ENCODE data around the gene LSM2. TPM values are rescaled to one million over a fixed set of nuclear protein-coding genes. Genes with fewer than 3 reads are reported as not detected.

The LSM2 gene
- polyA plus RNA-seq, 1 donor from 2014 or later: 68.5 TPM

DNA sequence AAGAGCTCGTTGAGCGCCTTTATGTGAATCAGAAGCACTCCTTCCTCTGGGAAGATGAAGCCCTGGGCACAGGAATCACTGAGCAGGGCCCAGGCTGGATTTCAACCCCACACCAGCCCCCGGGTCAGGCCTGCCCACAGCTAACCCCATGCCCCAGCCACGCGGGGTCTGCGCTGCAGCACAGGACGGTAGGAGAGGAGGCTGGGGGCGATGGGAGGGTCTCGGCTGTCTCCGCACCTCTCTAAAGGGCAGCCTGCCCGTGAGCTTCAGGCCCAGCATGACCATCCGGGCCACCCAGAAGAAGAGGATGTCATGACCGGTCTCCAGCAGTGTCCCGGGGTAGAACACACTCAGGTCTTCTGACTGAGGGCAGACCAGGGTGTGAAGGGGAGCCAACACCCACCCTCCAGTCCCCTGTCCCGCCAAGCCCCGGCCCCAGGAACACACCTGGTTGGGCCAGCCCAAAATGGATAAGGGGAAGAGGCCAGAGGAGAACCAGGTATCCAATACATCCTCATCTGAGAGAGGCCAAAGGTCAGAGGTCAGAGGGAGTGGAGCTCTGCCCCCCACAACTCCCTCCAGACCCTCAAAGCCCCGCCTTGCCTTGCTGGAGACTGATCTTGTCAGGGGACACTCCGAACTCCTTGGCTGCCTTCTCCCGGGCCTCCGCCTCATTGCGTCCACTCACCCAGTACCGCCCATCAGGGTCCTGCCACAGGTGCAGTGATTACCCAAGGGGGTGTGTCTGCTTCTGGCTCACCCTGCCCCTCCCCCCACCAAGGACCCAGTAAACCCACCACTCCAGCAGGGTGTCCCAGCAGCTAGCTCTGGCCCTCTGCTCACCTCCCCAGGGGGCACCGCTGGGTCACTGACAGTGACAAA, 25.3 kb downstream of the LSM2 start:
- Histone ChIP-seq H3K9me2 (ENCODE audit: insufficient read depth, low read length) (no peaks in the 10 kb centered on the region), H3K79me2 (replicated peaks; ENCODE audit: insufficient read depth, low read length) (no peaks in the 10 kb centered on the region), H3K4me3 (ENCODE audit: low read length) (no peak overlapping the region), H2AFZ (ENCODE audit: low read depth, low read length) (no peak overlapping the region), H3K9me3 (ENCODE audit: low read length) (no peaks in the 10 kb centered on the region), H3K36me3 (ENCODE audit: insufficient read depth, low read length) (peaks cover 20% of the 10 kb centered on the region), H4K20me1 (ENCODE audit: insufficient read depth) (no peaks in the 10 kb centered on the region), H3F3A (ENCODE audit: insufficient read depth, low read length, poor library complexity, severe bottlenecking) (no peaks in the 10 kb centered on the region), H3K27me3 (ENCODE audit: insufficient read depth, low read depth, low read length) (no peaks in the 10 kb centered on the region), H3K4me2 (ENCODE audit: low read length) (no peak overlapping the region), H3K27ac (ENCODE audit: low read length) (no peak overlapping the region), H3K9ac (ENCODE audit: low read length) (no peak overlapping the region)
- TF ChIP-seq MXI1 (conservative IDR thresholded peaks at IDR 0.05; ENCODE audit: poor library complexity, severe bottlenecking): no peak
- TF ChIP-seq POLR2AphosphoS5 (IDR thresholded peaks at IDR 0.05): no peak

DNA sequence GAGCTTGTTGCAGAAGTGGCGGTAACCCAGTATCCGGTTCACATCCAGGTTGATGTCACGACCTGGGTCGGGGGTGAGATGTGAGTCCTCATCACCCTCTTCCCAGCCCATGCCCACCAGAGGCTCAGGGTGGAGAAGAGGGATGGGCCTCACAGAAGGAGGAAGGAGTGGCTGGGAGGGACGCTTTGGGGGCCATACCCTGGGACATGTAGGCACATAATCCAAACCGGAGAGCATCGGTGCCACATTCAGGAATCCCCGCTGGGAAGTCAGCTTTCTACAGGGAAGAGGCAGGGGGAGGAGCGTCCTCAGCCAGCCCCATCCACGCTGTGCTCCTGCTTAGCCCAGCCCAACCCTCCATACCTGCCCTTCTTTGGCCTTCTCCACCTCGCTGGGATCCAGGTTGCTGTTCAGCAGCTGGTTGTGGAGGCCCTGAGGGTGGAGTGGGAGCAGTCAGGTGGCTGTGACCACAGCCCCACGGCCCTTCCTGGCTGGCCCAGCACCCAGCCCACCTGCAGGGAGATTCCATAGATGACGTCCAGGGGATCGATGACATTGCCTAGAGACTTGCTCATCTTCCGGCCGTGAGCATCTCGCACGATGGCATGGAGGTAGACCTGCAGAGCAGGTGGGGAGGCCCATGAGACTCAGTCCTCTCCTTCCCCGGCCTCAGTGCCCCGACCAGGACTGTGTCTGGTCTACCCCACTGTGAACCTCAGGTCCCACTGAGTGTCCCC, 26.1 kb downstream of the LSM2 start:
- TF ChIP-seq EZH2 (IDR thresholded peaks at IDR 0.05; ENCODE audit: borderline replicate concordance, insufficient read depth, low read length, poor library complexity, severe bottlenecking) (no peak), MXI1 (conservative IDR thresholded peaks at IDR 0.05; ENCODE audit: poor library complexity, severe bottlenecking) (no peak), RAD21 (conservative IDR thresholded peaks at IDR 0.05) (no peak), POLR2AphosphoS5 (IDR thresholded peaks at IDR 0.05) (no peak), EP300 (conservative IDR thresholded peaks at IDR 0.05; ENCODE audit: poor library complexity, severe bottlenecking) (no peak), TAF1 (IDR thresholded peaks at IDR 0.05; ENCODE audit: low read depth) (no peak), SMC3 (conservative IDR thresholded peaks at IDR 0.05; ENCODE audit: poor library complexity) (no peak)
- TF ChIP-seq, protein P1, sequence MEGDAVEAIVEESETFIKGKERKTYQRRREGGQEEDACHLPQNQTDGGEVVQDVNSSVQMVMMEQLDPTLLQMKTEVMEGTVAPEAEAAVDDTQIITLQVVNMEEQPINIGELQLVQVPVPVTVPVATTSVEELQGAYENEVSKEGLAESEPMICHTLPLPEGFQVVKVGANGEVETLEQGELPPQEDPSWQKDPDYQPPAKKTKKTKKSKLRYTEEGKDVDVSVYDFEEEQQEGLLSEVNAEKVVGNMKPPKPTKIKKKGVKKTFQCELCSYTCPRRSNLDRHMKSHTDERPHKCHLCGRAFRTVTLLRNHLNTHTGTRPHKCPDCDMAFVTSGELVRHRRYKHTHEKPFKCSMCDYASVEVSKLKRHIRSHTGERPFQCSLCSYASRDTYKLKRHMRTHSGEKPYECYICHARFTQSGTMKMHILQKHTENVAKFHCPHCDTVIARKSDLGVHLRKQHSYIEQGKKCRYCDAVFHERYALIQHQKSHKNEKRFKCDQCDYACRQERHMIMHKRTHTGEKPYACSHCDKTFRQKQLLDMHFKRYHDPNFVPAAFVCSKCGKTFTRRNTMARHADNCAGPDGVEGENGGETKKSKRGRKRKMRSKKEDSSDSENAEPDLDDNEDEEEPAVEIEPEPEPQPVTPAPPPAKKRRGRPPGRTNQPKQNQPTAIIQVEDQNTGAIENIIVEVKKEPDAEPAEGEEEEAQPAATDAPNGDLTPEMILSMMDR (IDR thresholded peaks at IDR 0.05; ENCODE audit: poor library complexity, severe bottlenecking): no peak
- TF ChIP-seq, protein P2, sequence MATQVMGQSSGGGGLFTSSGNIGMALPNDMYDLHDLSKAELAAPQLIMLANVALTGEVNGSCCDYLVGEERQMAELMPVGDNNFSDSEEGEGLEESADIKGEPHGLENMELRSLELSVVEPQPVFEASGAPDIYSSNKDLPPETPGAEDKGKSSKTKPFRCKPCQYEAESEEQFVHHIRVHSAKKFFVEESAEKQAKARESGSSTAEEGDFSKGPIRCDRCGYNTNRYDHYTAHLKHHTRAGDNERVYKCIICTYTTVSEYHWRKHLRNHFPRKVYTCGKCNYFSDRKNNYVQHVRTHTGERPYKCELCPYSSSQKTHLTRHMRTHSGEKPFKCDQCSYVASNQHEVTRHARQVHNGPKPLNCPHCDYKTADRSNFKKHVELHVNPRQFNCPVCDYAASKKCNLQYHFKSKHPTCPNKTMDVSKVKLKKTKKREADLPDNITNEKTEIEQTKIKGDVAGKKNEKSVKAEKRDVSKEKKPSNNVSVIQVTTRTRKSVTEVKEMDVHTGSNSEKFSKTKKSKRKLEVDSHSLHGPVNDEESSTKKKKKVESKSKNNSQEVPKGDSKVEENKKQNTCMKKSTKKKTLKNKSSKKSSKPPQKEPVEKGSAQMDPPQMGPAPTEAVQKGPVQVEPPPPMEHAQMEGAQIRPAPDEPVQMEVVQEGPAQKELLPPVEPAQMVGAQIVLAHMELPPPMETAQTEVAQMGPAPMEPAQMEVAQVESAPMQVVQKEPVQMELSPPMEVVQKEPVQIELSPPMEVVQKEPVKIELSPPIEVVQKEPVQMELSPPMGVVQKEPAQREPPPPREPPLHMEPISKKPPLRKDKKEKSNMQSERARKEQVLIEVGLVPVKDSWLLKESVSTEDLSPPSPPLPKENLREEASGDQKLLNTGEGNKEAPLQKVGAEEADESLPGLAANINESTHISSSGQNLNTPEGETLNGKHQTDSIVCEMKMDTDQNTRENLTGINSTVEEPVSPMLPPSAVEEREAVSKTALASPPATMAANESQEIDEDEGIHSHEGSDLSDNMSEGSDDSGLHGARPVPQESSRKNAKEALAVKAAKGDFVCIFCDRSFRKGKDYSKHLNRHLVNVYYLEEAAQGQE (IDR thresholded peaks at IDR 0.05; ENCODE audit: borderline replicate concordance): no peak
- H3K79me2 ChIP-seq (replicated peaks; ENCODE audit: insufficient read depth, low read length): no peaks in the 10 kb centered on the region
- H3K36me3 ChIP-seq (ENCODE audit: insufficient read depth, low read length): peaks cover 20% of the 10 kb centered on the region

More for the DNA sequence above, 26.1 kb downstream of the LSM2 start:
- no peaks in the 10 kb centered on the region for H3K9me2 ChIP-seq (ENCODE audit: insufficient read depth, low read length)
- H3F3A ChIP-seq (ENCODE audit: insufficient read depth, low read length, poor library complexity, severe bottlenecking): no peaks in the 10 kb centered on the region
- H2AFZ ChIP-seq (ENCODE audit: low read depth, low read length): no peak overlapping the region
- H3K4me2 ChIP-seq (ENCODE audit: low read length): no peak overlapping the region
- H4K20me1 ChIP-seq (ENCODE audit: insufficient read depth): no peaks in the 10 kb centered on the region
- H3K9me3 ChIP-seq (ENCODE audit: low read length): no peaks in the 10 kb centered on the region
- no peak overlapping the region for H3K4me3 ChIP-seq (ENCODE audit: low read length)
- no peak overlapping the region for H3K9ac ChIP-seq (ENCODE audit: low read length)
- H3K27me3 ChIP-seq (ENCODE audit: insufficient read depth, low read depth, low read length): no peaks in the 10 kb centered on the region
- H3K27ac ChIP-seq (ENCODE audit: low read length): no peak overlapping the region
